ENCODE data around the gene STK31.
"Not testable (repeated sequence)": the region's sequence is repeated elsewhere in the genome, so short reads cannot be mapped to it uniquely, and the experiment has no call there.

STK31 gene

DNA sequence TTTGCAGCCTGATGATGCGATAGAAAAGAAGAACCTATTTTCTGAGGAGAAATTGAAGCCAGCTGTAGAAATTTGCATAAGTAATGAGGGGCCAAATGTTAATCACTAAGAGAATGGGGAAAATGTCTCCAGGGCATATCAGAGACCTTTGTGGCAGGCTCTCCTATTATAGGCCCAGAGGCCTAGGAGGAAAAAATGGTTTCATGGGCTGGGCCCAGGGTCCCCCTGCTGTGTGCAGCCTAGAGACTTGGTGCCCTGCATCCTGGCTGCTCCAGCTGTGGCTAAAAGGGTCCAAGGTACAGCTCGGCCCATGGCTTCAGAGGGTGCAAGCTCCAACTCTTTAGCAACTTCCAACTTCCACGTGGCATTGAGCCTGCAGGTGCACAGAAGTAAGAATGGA, 123.4 kb downstream of the STK31 start:
- TF ChIP-seq, protein P1, sequence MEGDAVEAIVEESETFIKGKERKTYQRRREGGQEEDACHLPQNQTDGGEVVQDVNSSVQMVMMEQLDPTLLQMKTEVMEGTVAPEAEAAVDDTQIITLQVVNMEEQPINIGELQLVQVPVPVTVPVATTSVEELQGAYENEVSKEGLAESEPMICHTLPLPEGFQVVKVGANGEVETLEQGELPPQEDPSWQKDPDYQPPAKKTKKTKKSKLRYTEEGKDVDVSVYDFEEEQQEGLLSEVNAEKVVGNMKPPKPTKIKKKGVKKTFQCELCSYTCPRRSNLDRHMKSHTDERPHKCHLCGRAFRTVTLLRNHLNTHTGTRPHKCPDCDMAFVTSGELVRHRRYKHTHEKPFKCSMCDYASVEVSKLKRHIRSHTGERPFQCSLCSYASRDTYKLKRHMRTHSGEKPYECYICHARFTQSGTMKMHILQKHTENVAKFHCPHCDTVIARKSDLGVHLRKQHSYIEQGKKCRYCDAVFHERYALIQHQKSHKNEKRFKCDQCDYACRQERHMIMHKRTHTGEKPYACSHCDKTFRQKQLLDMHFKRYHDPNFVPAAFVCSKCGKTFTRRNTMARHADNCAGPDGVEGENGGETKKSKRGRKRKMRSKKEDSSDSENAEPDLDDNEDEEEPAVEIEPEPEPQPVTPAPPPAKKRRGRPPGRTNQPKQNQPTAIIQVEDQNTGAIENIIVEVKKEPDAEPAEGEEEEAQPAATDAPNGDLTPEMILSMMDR (IDR thresholded peaks at IDR 0.05; ENCODE audit: low read depth, low read length, missing control alignments), result no peak
- no peaks in the 10 kb centered on the region for H3K27me3 ChIP-seq (replicated peaks)
- in situ Hi-C loops (cut with HindIII; ENCODE audit: low pct_ligation_motif_present, low sequenced_read_pairs), result no loop called here
- H3K4me3 ChIP-seq (ENCODE audit: low read depth, low read length), result no peak overlapping the region
- H3K36me3 ChIP-seq (replicated peaks), result no peaks in the 10 kb centered on the region
- no peak overlapping the region for H3K27ac ChIP-seq
- DNase-seq, result no peak

DNA sequence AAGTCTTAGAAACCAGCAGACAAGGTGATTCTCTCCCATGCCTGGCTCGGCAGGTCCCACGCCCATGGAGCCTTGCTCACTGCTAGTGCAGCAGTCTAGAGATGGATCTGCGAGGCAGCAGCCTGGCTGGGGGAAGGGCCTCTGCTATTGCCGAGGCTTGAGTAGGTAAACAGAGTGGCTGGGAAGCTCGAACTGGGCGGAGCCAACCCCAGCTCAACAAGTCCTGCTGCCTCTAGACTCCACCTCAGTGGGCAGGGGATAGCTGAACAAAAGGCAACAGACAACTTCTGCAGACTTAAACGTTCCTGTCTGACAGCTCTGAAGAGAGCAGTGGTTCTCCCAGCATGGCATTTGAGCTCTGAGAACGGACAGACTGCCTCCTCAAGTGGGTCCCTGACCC, 134.8 kb downstream of the STK31 start:
- H3K4me3 ChIP-seq (ENCODE audit: low read depth, low read length); H3K36me3 ChIP-seq (replicated peaks); H3K27me3 ChIP-seq (replicated peaks); in situ Hi-C loops (cut with HindIII; ENCODE audit: low pct_ligation_motif_present, low sequenced_read_pairs); H3K27ac ChIP-seq; DNase-seq: not testable (repeated sequence)

DNA sequence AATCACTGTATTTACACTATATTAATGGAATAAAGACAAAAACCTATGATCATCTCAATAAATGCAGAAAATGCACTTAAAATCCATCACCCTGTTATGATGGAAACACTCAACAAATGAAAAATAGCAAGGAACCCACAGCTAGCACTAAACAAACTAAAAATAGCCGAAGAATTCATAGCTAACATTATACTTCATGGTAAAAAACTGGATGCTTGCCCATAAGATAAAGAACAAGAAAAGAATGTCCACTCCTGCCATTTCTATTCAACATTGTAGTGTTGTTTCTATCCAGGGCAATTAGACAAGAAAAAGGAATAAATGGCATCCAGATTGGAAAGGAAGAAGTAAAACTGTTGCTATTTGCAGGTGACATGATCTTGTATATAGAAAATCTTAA, 142.1 kb downstream of the STK31 start:
- TF ChIP-seq, protein P1 (IDR thresholded peaks at IDR 0.05; ENCODE audit: low read depth, low read length, missing control alignments), result no peak
- Histone ChIP-seq H3K4me3 (ENCODE audit: low read depth, low read length) (no peak overlapping the region), H3K27ac (no peak overlapping the region), H3K27me3 (replicated peaks) (no peaks in the 10 kb centered on the region), H3K36me3 (replicated peaks) (no peaks in the 10 kb centered on the region)
- in situ Hi-C loops (cut with HindIII; ENCODE audit: low pct_ligation_motif_present, low sequenced_read_pairs), result no loop called here
- DNase-seq, result peak; percentile 5

DNA sequence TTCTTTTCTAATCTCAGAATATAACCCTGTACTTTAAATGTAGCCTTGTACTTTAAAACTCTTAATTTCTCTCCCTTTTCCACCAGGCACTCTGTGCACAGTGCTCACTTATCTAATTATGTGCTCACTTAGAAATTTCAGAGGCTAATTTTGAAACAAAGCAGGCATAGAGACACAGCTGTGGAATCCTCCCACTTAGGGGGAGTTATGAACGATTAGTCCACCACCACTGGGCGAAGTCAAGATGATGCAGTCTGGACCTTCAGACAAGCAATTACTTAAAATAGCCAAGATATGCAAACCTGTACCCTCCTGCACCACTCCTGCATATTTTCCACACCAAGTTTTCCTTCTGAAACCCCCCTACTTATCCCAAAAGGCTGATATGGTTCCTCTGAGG, 143.0 kb downstream of the STK31 start:
- H3K27ac ChIP-seq, result no peak overlapping the region
- no peaks in the 10 kb centered on the region for H3K27me3 ChIP-seq (replicated peaks)
- TF ChIP-seq, protein P1 (IDR thresholded peaks at IDR 0.05; ENCODE audit: low read depth, low read length, missing control alignments), result no peak
- in situ Hi-C loops (cut with HindIII; ENCODE audit: low pct_ligation_motif_present, low sequenced_read_pairs), result no loop called here
- H3K36me3 ChIP-seq (replicated peaks), result no peaks in the 10 kb centered on the region
- no peak for DNase-seq
- no peak overlapping the region for H3K4me3 ChIP-seq (ENCODE audit: low read depth, low read length)

DNA sequence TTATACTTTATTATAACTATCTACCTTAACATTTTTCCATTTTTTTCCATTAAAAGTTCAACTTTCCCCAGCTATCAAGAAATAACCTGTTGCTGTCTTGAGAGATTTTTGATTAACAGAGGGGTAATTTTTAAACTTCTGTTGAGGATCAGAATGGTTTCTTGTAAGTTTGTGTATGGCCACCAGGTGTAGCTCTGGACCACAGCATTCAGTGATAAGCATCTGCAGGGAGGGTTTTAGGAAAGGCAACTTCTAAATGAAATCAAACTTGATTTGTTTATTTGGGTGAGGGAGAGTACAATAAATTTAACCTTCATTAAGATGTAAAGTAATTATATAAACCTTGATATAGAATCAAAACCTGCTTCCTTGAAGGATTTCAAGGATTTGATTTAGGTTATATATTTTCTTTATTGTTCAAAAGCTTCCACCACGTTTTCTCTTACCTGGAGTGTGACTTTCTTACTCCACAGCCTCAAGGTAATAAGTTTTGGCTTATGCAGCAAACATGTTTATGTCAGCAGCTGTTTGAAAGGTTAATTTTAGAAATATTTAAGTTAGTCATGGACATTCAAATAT, 153.3 kb downstream of the STK31 start:
- in situ Hi-C loops (cut with HindIII; ENCODE audit: low pct_ligation_motif_present, low sequenced_read_pairs), result no loop called here
- peak; percentile 29 for DNase-seq

DNA sequence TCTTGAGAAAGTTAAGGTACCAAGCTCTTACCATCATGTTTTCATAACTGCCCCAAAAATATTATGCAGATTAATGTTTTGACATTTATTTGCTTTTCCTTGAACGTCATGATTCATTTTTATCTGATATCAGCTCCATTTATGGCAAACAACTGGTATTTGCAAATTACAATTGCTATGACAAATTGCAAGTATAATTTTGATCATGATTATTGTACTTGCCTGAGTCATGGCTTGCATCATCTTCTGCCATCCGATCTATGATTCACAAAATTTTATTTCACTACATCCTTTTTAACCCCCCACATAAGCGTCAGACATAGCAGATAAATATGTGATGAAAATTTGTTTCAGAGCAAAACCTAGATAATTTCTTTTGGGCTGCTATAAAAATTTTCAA, 155.0 kb downstream of the STK31 start:
- peak; percentile 64 for DNase-seq
- Histone ChIP-seq H3K4me3 (ENCODE audit: low read depth, low read length) (no peak overlapping the region), H3K27me3 (replicated peaks) (no peaks in the 10 kb centered on the region), H3K36me3 (replicated peaks) (no peaks in the 10 kb centered on the region), H3K27ac (no peak overlapping the region)
- in situ Hi-C loops (cut with HindIII; ENCODE audit: low pct_ligation_motif_present, low sequenced_read_pairs), result no loop called here
- TF ChIP-seq, protein P1 (IDR thresholded peaks at IDR 0.05; ENCODE audit: low read depth, low read length, missing control alignments), result no peak

More for the DNA sequence above, 153.3 kb downstream of the STK31 start:
- no peaks in the 10 kb centered on the region for H3K36me3 ChIP-seq (replicated peaks)
- H3K27ac ChIP-seq, result no peak overlapping the region
- no peaks in the 10 kb centered on the region for H3K27me3 ChIP-seq (replicated peaks)
- TF ChIP-seq, protein P1 (IDR thresholded peaks at IDR 0.05; ENCODE audit: low read depth, low read length, missing control alignments), result peak; percentile 80
- no peak overlapping the region for H3K4me3 ChIP-seq (ENCODE audit: low read depth, low read length)

All from brain microvascular endothelial cell (primary cell).